OCI-M2 (cell line): ENCODE measurements around the gene EPB41L5.
A peak's percentile ranks its signal among the peaks of the same experiment; 100 is the strongest.
"Not testable (repeated sequence)": the region's sequence is repeated elsewhere in the genome, so short reads cannot be mapped to it uniquely, and the experiment has no call there.

ENCODE experiments used
- DNase-seq: peaks from one replicate; lab custom pipeline; 2025; ENCODE audit not compliant: unreplicated experiment; lab: John Stamatoyannopoulos, UW

EPB41L5 gene

DNA sequence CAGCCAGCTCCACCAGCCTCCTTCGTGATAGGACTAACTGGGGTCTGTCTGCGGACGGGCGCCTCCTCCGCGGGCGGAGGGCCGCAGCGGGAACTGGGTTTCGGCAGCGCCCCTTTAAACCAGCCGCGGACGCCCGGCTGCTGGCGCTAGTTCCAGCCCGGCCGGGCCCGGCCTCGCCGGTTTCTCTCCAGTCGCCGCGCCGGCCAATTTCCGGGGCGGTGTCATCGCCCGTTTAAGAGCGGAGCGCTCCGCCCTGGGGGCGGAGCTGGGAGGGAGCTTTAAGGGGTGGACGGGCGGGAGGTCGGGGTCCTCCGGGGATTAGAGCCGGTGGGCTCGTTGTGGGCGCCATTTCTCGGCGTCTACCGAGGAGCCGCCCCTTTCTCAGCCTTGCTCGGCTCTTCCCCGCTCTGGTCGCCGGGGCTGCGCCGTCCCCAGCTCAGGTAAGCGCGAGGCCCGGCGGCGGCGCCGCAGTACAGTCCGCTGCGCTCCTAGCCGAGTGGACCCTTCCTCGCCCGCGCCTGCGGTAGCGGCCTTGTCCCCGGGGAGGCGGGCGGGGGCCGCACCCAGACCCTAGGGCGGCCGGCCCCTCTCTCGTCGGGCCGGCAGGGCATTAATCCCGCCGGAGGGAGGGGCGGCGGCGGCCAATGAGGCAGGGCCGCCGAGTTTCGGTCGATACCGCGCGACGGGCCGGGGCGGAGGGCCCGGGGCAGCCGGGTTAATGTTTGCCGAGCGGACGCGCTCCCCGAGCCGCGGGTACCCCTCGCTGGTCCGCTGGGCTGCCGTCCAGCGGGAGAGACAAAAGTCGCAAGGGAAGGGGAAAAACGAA lies at the start of gene EPB41L5:
TSS of gene EPB41L5 (plus strand) at position 307 of the 826 bp plus-strand sequence. CDS start 6,008 bp downstream, outside the sequence.
- DNase-seq: peak; percentile 49

DNA sequence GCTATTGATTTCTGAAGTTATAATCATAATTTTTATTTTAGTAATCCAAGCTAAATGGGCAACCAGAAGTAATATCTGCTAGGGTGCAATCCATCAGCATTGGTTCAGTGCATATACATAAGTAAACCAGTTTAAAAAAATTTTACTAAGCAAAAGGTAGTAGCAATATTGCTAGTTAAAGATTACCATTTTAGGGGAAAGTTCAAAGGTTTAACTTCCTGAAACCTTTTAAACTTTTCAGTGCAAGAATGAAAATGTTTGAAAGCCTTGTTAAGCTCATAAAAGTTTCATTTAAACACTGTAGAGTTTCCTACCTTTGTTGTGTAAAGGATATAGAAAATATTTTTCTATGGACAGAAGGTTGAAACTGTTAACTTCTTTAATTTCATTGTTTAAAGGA lies 31.0 kb upstream of the EPB41L5 start:
- DNase-seq: no peak

DNA sequence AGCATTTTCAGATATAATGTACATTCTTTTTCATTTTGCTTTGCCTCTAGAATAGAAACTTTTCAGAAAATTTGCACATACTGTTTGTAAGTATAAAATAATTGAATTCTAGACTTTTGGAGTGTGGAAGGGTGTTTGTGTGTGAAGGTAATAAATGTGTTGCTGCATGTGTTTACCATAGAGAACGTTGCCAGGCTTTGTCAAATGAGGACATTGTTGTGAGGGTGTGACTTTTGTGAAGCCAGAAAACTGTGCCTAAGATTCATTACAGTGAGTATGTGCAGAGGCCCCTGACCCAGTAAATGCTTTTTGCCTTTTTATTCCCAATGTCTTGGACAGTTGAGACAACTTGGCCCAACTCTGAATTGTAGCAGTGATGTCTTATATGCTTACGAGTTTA lies 30.4 kb upstream of the EPB41L5 start:
- no peak for DNase-seq

DNA sequence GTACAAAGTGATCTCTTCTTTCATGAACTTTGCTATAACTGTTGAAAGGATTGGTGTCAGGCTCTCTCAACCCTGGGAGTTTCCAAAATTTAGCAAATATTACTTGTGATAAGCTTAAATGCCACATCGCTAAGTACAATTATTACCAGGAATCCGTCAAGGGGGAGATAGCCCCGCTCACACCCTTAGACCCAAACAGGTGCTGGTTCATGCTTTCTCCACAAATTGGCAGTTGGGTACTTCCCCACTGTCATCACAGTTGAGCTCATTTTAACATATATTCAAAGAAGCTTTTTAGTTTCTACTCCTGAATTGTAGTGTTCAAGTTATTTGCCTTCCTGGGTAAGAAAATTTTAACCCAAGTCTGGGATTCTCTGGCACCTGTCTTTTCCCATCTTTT lies 29.8 kb upstream of the EPB41L5 start:
- DNase-seq: no peak

DNA sequence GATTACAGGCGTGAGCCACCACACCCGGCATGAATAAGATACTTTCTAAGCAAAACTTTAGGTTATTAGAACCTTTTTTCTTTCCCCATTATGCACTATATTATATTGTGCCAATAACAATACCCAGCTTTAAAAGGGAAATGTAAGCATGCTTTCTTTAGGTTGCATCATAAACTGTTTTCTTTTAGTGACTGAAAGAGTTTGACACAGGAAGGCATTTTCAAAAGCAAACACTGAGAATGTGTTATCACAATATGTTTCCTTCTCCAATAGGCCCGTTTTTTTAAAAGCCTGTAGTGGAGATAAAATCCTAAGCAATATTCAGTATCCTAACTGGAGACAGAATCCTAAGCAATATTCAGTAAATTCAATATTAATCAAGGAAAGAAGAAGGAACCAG lies 16.7 kb upstream of the EPB41L5 start:
- DNase-seq: no peak

DNA sequence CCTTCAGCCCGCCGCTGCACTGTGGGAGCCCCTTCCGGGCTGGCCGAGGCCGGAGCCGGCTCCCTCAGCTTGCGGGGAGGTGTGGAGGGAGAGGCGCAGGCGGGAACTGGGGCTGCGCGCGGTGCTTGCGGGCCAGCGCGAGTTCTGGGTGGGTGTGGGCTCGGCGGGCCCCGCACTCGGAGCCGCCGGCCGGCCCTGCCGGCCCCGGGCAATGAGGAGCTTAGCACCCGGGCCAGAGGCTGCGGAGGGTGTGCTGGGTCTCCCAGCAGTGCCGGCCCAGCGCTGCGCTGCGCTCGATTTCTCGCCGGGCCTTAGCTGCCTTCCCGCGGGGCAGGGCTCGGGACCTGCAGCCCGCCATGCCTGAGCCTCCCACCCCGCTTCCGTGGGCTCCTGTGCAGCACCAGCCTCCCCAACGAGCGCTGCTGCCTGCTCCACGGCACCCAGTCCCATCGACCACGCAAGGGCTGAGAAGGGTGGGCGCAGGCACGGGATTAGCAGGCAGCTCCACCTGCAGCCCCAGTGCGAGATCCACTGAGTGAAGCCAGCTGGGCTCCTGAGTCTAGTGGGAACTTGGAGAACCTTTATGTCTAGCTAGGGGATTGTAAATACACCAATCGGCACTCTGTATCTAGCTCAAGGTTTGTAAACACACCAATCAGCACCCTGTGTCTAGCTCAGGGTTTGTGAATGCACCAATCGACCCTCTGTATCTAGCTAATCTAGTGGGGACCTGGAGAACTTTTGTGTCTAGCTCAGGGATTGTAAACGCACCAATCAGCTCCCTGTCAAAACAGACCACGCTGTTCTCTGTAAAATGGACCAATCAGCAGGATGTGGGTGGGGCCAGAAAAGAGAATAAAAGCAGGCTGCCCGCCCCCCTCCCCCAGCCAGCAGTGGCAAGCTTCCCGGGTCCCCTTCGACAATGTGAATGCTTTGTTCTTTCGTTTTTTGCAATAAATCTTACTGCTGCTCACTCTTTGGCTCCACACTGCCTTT lies 15.7 kb upstream of the EPB41L5 start:
- not testable (repeated sequence) for DNase-seq

DNA sequence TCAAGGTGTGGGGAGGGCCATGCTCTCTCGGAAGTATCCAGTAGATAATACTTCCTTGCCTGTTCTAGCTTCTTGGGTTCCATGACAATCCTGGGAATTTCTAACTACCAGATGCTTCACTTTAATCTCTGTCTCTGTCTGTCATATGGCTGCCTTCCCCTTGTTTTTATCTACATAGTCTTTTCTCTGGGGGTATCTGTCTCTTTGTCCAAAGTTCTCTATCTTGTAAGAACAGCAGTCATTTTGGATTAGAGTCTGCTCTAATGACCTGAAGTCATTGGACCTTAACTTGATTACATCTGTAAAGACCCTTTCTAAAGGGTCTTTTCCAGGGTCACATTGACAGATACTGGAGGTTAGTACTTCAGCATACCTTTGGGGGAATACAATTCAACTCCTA lies 11.4 kb upstream of the EPB41L5 start:
- no peak for DNase-seq

DNA sequence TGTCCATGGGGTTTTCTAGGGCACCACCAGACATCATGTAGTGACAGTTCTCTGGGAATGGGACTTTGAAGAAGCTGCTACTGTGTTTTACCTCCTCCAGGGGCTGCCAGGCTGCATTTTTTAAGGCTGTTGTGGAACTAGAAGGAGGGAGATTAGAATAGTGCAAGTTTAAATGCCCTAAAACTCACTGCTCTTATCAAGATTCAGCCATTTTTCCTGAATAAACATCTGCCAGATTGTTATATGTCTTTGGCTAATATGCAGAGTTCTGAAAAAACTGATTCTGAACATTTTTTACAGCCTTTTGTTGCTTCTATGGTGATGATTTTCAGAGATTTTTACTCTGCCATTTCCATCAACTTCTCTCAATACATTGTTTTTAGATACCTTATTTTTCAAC lies 8.6 kb upstream of the EPB41L5 start:
- no peak for DNase-seq

DNA sequence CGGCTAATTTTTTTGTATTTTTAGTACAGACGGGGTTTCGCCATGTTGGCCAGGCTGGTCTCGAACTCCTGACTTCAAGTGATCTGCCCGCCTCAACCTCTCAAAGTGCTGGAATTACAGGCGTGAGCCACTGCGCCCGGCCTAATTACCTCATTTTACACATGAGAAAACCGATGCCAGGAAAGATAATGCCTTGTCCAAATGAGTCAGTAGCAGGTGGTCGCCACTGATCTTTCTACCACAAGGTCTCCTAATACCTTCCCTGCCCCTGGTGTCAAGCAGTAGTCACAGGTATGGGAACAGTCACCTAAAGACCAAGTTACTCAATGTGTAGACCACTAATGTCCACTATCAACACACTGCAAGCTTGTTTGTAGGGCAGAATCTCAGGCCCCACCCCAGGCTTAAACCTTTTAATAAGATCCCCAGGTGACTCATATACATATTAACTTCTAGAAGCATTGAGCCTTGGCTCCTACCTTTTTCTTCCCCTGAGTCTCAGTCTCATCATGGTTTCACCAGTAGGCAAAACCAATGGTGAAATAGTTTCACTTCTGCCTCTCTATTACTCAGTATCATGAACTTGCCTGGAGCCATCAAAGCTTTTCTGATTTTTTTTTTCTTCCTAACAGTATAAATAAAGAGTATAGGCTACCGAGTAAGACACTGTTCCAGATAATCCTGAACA lies 6.9 kb upstream of the EPB41L5 start:
- no peak for DNase-seq

DNA sequence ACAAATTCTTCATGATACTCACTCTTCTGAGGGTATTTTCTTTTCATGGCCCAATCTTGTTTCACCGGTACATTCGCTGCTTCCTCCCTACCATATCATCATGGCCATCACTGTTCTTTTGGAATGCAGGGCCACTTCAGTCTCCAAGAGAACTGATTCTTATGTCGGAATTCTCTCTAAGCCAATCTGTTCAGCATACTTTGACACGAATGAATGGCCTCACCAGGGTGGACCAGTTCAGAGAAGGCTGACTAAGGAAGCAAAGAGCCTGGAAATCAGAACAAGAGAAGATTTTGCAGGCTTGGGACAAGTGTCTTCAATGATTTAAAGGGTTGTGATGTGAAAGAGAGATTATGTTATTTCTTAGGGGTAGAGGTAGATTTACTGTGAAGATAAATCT lies 5.0 kb upstream of the EPB41L5 start:
- DNase-seq: no peak

DNA sequence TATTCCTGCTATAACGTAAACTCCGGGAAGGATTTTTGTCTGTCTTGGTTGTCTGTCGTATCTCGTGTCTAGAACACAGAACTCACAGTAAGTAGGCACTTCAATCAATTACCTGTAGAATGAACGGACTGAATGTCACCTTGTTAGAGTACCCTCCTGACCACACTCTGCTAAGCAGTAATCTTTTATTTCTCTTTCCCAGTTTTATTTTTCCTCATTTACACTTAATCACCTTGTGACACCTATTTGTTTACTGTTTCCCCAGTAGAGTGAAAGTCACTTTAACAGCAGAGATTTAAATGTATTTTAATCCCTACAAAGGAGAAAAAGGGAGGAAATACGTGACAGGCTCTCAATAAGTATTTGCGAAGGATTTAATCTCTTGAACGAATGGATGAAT lies 514 bp upstream of the EPB41L5 start:
- no peak for DNase-seq

DNA sequence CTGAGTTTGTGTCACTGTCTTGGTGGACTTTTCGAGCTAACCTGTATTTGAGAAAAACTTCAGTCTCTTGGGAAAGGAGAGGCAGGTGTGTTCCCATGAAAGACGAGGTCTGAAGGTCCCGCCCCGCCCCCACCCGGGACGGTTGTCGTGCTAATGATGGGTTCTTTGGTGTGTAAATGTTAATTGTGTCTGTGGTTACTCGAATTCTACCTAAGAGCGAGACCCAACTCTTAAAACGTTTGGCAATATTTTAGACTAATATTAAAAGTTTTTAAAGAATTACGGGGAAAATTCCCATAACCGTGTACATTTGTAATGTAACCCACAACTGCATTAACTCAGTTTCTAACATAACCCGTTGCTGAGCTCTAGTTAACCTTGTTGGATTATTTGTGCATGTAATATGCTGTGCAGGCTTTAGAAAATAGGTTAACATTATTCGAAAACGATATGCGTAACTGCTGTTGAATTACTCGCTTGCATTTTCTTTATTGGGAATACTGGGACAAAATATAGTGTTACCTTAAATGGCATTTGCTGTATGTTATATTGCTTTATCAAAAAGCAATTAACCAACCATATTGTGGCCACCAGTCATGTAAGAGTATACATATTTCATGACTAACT lies 833 bp downstream of the EPB41L5 start:
- DNase-seq: no peak

DNA sequence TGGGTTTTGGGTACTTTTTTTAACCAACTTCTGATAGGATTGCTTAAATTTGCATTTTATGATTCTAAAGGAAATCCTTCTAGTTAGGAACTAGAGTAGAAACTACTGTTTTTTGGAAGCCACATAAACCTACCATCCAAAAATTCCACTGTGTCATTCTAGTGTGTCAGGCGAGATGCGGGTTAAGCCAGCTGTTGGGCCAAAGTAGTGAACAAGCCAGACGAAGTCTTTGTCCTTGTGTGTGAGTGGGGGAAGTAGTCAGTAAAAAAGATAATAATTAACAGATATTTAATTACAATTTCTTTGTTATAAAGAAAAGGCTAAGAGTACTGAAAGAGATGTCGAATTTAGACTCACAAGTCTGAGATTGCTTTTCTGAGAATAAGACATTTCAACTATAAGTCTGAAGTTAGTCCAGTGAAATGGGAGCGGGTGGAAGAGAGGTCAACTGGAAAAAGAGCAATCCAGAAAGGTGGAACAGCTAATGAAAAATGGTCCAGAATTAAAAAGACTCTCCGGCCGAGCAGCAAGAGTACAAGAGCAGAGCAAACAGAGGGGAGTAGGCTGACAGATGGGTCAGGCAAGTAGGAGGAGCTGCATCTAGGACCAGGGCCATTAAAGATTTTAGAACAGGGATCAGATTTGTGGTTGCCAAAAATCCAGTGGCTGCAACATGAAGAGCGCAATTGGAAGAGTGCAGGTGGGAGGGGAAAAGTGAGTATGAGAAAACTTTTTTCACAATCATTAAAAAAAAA lies 1.5 kb downstream of the EPB41L5 start:
- DNase-seq: no peak

DNA sequence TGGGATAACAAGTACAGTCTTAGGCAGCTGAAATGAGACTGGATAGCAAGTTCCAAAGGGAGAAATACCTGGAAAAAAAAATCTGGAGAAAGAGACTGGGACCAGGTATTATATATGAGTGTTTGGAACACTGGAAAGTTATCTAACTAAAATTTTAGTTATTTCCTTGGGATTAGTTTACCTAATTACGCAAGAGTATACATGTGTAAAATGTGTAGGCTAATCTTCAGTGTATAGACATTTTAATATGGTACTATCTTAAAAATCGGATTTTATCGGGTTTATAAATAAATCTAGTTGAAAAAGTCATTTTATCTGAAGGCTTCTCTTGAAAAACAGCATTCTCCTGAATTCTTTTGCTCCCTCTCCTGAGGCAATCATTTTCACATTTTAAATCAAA lies 3.9 kb downstream of the EPB41L5 start:
- DNase-seq: no peak

DNA sequence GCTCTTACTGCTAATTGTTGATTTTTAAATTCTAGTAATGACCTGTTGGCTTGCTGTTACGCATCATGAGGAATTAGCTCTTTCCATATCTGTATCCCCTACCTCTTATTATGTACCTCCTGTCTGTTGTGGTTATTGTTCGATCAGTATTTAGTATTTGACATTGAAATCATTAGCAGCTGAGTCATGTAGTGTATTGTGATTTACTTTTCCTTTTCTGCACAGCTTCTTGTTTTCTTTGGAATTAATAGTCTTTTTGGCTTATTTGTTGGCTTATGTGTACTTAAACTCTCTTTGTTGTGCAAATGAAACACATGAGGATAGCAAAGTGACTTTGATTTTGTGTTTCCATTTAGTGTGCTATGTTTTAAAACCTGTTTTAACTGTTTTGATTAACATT lies 4.3 kb downstream of the EPB41L5 start:
- DNase-seq: no peak

DNA sequence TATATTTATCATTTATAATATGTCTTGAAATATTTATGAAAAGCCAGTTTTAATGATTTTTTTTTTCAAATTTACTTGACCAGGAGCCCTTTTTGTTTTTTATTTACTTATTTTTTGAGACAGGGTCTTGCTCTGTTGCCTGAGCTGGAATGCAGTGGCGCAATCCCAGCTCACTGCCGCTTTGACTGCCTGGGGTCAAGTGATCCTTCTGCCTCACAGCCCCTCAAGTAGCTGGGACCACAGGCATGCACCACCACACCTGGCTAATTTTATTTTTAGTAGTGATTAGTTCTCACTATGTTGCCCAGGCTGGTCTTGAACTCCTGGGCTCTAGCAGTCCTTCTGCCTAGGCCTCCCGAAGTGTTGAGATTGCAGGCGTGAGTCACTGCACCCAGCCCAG lies 5.7 kb downstream of the EPB41L5 start:
- DNase-seq: no peak

DNA sequence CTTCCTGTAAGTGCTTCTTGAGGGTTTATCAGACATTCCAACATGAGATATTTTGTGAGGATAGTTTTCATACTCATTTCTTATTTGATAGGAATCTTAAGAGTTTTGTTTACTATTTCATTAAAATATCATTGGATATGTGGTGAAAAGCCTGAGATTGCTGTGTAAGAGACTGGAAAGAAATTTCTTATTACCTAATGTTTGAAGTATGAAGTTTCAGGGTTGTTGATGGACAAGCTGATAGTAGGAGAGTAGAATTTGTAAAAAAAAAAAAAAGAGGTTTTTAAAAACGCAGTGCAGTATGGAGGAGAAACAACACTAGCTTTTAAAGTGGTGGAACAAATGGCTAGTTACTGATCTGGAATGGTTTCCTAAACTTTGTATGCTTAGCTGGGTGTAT lies 7.7 kb downstream of the EPB41L5 start:
- DNase-seq: no peak

DNA sequence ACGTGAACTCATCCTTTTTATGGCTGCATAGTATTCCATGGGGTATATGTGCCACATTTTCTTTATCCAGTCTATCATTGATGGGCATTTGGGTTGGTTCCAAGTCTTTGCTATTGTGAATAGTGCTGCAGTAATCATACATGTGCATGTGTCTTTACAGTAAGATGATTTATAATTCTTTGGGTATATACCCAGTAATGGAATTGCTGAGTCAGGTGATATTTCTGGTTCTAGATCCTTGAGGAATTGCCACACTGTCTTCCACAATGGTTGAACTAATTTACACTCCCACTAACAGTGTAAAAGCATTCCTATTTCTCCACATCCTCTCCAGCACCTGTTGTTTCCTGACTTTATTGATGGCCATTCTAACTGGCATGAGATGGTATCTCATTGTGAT lies 9.6 kb downstream of the EPB41L5 start:
- not testable (repeated sequence) for DNase-seq

DNA sequence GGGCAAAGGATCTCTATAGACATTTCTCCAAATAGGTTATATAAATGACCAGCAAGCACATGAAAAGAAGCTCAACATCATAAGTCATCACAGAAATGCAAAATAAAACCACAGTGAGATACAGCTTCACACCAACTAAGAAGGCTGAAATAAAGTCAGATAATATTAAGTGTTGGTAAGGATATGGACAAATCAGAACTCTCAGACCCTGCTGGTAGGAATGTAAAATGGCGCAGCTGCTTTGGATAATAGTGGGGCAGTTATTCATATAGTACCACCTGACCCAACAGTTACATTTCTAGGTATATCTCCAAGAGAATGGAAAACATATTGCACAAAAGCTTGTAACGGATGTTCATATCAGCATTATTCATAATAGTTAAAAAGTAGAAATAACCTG lies 14.0 kb downstream of the EPB41L5 start:
- no peak for DNase-seq

DNA sequence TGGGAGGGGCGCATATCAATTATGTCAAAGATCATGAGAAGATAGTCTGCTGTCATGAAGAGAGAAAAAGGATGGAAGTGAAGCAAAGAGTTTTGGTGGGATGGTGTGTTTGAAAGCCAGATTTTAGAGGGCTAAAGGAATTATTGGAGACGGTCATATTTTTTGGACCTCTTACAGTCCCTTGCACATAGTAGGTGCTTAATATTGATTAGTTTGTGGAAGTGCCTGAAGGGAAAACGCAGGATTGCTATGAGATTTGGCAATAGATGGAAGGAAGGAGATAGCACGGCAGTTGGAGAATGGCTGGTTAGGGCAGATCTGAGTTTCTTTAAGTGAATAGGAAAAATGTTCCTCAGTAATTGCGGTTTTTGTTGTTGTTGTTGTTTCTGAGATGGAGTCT lies 15.9 kb downstream of the EPB41L5 start:
- no peak for DNase-seq
